IMR-90 (cell line): Measurements from ENCODE around the gene COLGALT1. TPM values are rescaled to one million over a fixed set of nuclear protein-coding genes. Genes with fewer than 3 reads are reported as not detected.

Experiments
- ATAC-seq: fragments of 200-7000 bp; cut with Tn5 transposase; 2 replicates; pipeline ENCODE4 v1.9.1; 2020; ENCODE audit warnings: low read depth, mild to moderate bottlenecking, moderate library complexity
- BruUV-seq: library from RNA; stranded (reverse); fragments of 400-500 nt; replicated peaks from 2 replicates; lab custom pipeline; 2021; lab: Mats Ljungman, UMichigan
- CTCF ChIA-PET: fragments of 300-600 bp; formaldehyde crosslinking; extraction: SDS; loops from one replicate; lab custom pipeline; 2021; ENCODE audit warnings: antibody characterized with exemption; lab: Yijun Ruan, JAX
- POLR2A ChIA-PET: fragments of 300-600 bp; sonication (Branson Sonifier 250); formaldehyde crosslinking; loops from one replicate; lab custom pipeline; 2022; ENCODE audit warnings: antibody characterized with exemption; ENCODE audit not compliant: unreplicated experiment; lab: Charles Lee
- DNase-seq: peaks from one replicate; pipeline ENCODE4 v3.0.0; 2013
- H2AFZ ChIP-seq: replicated peaks from 2 replicates; pipeline ENCODE3; 2013; ENCODE audit warnings: low read length, mild to moderate bottlenecking; ENCODE audit not compliant: poor library complexity
- H2AK5ac ChIP-seq: 2 replicates; pipeline ENCODE4 v1.6.1; 2013; ENCODE audit warnings: low read depth, low read length, inconsistent platforms
- H2AK9ac ChIP-seq: replicated peaks from 2 replicates; pipeline ENCODE3; 2013; ENCODE audit warnings: mild to moderate bottlenecking, low read depth, low read length, moderate library complexity; ENCODE audit not compliant: poor library complexity
- H2BK120ac ChIP-seq: 2 replicates; pipeline ENCODE4 v1.6.1; 2013; ENCODE audit warnings: low read depth, low read length, inconsistent platforms
- H2BK15ac ChIP-seq: 3 replicates; pipeline ENCODE4 v1.6.1; 2013; ENCODE audit warnings: low read depth, low read length, inconsistent platforms
- H2BK20ac ChIP-seq: 2 replicates; pipeline ENCODE4 v1.6.1; 2013; ENCODE audit warnings: low read depth, mild to moderate bottlenecking, inconsistent platforms, low read length, moderate library complexity
- H2BK5ac ChIP-seq: 2 replicates; pipeline ENCODE4 v1.6.1; 2013; ENCODE audit warnings: mild to moderate bottlenecking, low read depth, low read length, inconsistent platforms; ENCODE audit not compliant: poor library complexity, severe bottlenecking
- H3K14ac ChIP-seq: replicated peaks from 2 replicates; pipeline ENCODE4 v1.6.1; 2013; ENCODE audit warnings: low read depth, low read length, inconsistent platforms
- H3K18ac ChIP-seq: 2 replicates; pipeline ENCODE4 v1.6.1; 2013; ENCODE audit warnings: low read depth, low read length, control low read depth
- H3K23ac ChIP-seq: 2 replicates; pipeline ENCODE4 v1.6.1; 2013; ENCODE audit warnings: low read depth, low read length, inconsistent platforms
- H3K27ac ChIP-seq: 2 replicates; pipeline ENCODE4 v1.5.1; 2013; ENCODE audit warnings: mild to moderate bottlenecking, control low read depth, low read length; ENCODE audit not compliant: insufficient read depth
- H3K27me3 ChIP-seq: 2 replicates; pipeline ENCODE4 v1.6.1; 2013; ENCODE audit warnings: low read length; ENCODE audit not compliant: control insufficient read depth, insufficient read depth
- H3K36me3 ChIP-seq: 2 replicates; pipeline ENCODE4 v1.6.1; 2013; ENCODE audit warnings: low read length, mixed read lengths; ENCODE audit not compliant: control insufficient read depth, insufficient read depth
- H3K4ac ChIP-seq: 2 replicates; pipeline ENCODE4 v1.6.1; 2013; ENCODE audit warnings: low read depth, low read length, inconsistent platforms
- H3K4me1 ChIP-seq: 2 replicates; pipeline ENCODE4 v1.6.1; 2013; ENCODE audit warnings: low read length, mixed read lengths; ENCODE audit not compliant: control insufficient read depth, insufficient read depth
- H3K4me2 ChIP-seq: 2 replicates; pipeline ENCODE4 v1.6.1; 2013; ENCODE audit warnings: low read depth, mild to moderate bottlenecking, control low read depth, low read length, moderate library complexity
- H3K4me3 ChIP-seq: 2 replicates; pipeline ENCODE4 v1.5.1; 2013; ENCODE audit warnings: low read depth, mild to moderate bottlenecking, control low read depth, low read length, moderate library complexity; ENCODE audit not compliant: insufficient read depth
- H3K56ac ChIP-seq: 2 replicates; pipeline ENCODE4 v1.6.1; 2013; ENCODE audit warnings: low read length, inconsistent platforms; ENCODE audit not compliant: insufficient read depth; ENCODE audit errors: extremely low read depth
- H3K79me1 ChIP-seq, 2 experiments: 2 replicates each; pipeline ENCODE4 v1.6.1; 2013; ENCODE audit warnings: low read length in 2 of 2, inconsistent platforms in 1 of 2, low read depth in 1 of 2
- H3K9ac ChIP-seq: 2 replicates; pipeline ENCODE4 v1.6.1; 2013; ENCODE audit warnings: low read depth, low read length, control low read depth
- H3K9me1 ChIP-seq: 2 replicates; pipeline ENCODE4 v1.6.1; 2013; ENCODE audit warnings: low read length, inconsistent platforms; ENCODE audit not compliant: insufficient read depth
- H3K9me3 ChIP-seq: 2 replicates; pipeline ENCODE4 v1.6.1; 2013; ENCODE audit warnings: low read length; ENCODE audit not compliant: control insufficient read depth, insufficient read depth
- H4K20me1 ChIP-seq: 2 replicates; pipeline ENCODE4 v1.6.1; 2013; ENCODE audit warnings: low read length, inconsistent platforms; ENCODE audit not compliant: insufficient read depth
- H4K5ac ChIP-seq: 2 replicates; pipeline ENCODE4 v1.6.1; 2013; ENCODE audit warnings: mild to moderate bottlenecking, low read depth, low read length, control low read depth
- H4K8ac ChIP-seq, 2 experiments: 2 replicates each; pipeline ENCODE4 v1.6.1; 2013; ENCODE audit warnings: low read depth in 2 of 2, low read length in 2 of 2, control low read depth in 1 of 2, inconsistent platforms in 1 of 2
- H4K91ac ChIP-seq: 2 replicates; pipeline ENCODE4 v1.6.1; 2013; ENCODE audit warnings: low read depth, low read length, inconsistent platforms; ENCODE audit not compliant: insufficient read depth
- BHLHE40 ChIP-seq: fragments of 150-350 bp; IDR thresholded peaks from 2 replicates; pipeline ENCODE4 v1.6.1; 2016; ENCODE audit warnings: mild to moderate bottlenecking, low read depth, low read length
- CEBPB ChIP-seq: IDR thresholded peaks from 2 replicates; pipeline ENCODE4 v1.6.1; 2012; ENCODE audit warnings: low read depth, low read length, improper control_type of control experiment
- CHD1 ChIP-seq: IDR thresholded peaks from 2 replicates; pipeline ENCODE4 v1.6.1; 2012; ENCODE audit warnings: low read depth, low read length, improper control_type of control experiment
- FOS ChIP-seq: fragments of 150-350 bp; IDR thresholded peaks from 2 replicates; pipeline ENCODE4 v1.6.1; 2016; ENCODE audit warnings: low read depth, low read length
- MAFK ChIP-seq: IDR thresholded peaks from 2 replicates; pipeline ENCODE4 v1.6.1; 2012; ENCODE audit warnings: low read depth, low read length, improper control_type of control experiment
- MAZ ChIP-seq: IDR thresholded peaks from 2 replicates; pipeline ENCODE4 v1.6.1; 2012; ENCODE audit warnings: low read depth, mild to moderate bottlenecking, low read length, improper control_type of control experiment, moderate library complexity, borderline replicate concordance
- MXI1 ChIP-seq: IDR thresholded peaks from 2 replicates; pipeline ENCODE4 v1.6.1; 2012; ENCODE audit warnings: low read depth, mild to moderate bottlenecking, low read length, moderate library complexity, borderline replicate concordance
- NFE2L2 ChIP-seq: fragments of 150-350 bp; IDR thresholded peaks from 2 replicates; pipeline ENCODE4 v1.6.1; 2016; ENCODE audit warnings: low read depth, mild to moderate bottlenecking, low read length
- POLR2A ChIP-seq: IDR thresholded peaks from 2 replicates; pipeline ENCODE4 v1.6.1; 2012; ENCODE audit warnings: mild to moderate bottlenecking, low read depth, low read length
- RAD21 ChIP-seq: IDR thresholded peaks from 2 replicates; pipeline ENCODE4 v1.6.1; 2012; ENCODE audit warnings: low read length, improper control_type of control experiment
- SMC3 ChIP-seq: fragments of 150-350 bp; IDR thresholded peaks from 2 replicates; pipeline ENCODE4 v1.6.1; 2016; ENCODE audit warnings: low read depth, mild to moderate bottlenecking, antibody characterized with exemption, low read length, moderate library complexity
- dilution Hi-C: fragments of 300-500 bp; cut with HindIII; formaldehyde crosslinking; loops from one replicate; pipeline ENCODE4 v1.14.3; 2018; ENCODE audit warnings: low sequenced_read_pairs; ENCODE audit not compliant: unreplicated experiment
- in situ Hi-C: fragments of 300-500 bp; cut with MboI; formaldehyde crosslinking; loops from 3 replicates; pipeline ENCODE4 v1.14.3; 2019; ENCODE audit warnings: low sequenced_read_pairs, inconsistent platforms, mixed read lengths
- intact Hi-C: fragments of 100-400 bp; cut with micrococcal nuclease; formaldehyde crosslinking; loops from 2 replicates; pipeline ENCODE4 v1.10.0; 2022
- polyA plus RNA-seq, 3 experiments: library from polyadenylated mRNA; depleted of rRNA; stranded (reverse); fragments of >200 nt; gene quantifications; 2 replicates each; pipeline ENCODE4 v1.2.3, GENCODE V29; 2012; ENCODE audit warnings: low replicate concordance in 1 of 3
- total RNA-seq: library from RNA; depleted of rRNA; stranded (reverse); fragments of >200 nt; gene quantifications from 2 replicates; pipeline ENCODE4 v1.2.3, GENCODE V29; 2012
- TF ChIP-seq, protein P1 (sequence below): fragments of 150-350 bp; IDR thresholded peaks from 2 replicates; pipeline ENCODE4 v1.6.1; 2017; ENCODE audit warnings: mild to moderate bottlenecking, antibody characterized with exemption, low read length, low read depth

COLGALT1 gene
- total and polyA plus RNA-seq, 2 of the 4 experiments (the other 2 are of a cell fraction): 77.1 to 117 TPM

DNA sequence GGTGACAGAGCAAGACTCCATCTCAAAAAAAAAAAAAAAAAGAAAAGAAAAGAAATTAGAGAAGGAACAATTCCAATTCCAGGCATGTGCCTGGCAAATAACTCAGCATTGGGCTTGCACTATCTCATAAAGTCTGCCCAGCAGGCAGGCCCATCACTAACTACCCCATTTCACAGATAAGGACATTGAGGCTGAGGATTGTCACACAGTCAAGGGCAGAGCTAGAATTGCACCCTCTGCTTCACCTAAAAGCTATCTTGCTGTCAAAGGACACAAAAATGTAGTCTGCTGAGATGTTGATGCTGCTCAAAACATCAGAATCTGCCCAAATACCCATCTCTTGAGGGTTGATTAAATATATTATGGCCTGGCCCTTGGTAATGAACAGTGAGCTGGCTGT is 20.7 kb upstream of the COLGALT1 start:
- in situ Hi-C loops: no loop called here
- H2BK120ac ChIP-seq: no peak overlapping the region
- no peak overlapping the region for H3K4me3 ChIP-seq
- no peak overlapping the region for H3K27ac ChIP-seq
- no peak overlapping the region for H3K56ac ChIP-seq
- ChIA-PET CTCF (no interaction called here), POLR2A (no interaction called here)
- no peak overlapping the region for H3K4ac ChIP-seq
- no peak overlapping the region for H2AFZ ChIP-seq
- H2BK5ac ChIP-seq: no peak overlapping the region
- BruUV-seq: no TSS peak
- no peak overlapping the region for H2BK20ac ChIP-seq
- dilution Hi-C loops: no loop called here
- H3K9ac ChIP-seq: no peak overlapping the region
- peaks cover 7% of the 10 kb centered on the region; the same call in 1 of the 2 replicates for H3K27me3 ChIP-seq
- no peaks in the 10 kb centered on the region for H3K36me3 ChIP-seq
- peaks cover 2% of the 10 kb centered on the region; the same call in 1 of the 2 replicates for H3K9me3 ChIP-seq
- H3K14ac ChIP-seq: no peak overlapping the region
- H3K4me1 ChIP-seq: peaks cover 7% of the 10 kb centered on the region; the same call in 1 of the 2 replicates
- no peak overlapping the region for H2AK9ac ChIP-seq
- DNase-seq (no peak), ATAC-seq (no peak)
- H4K5ac ChIP-seq: no peak overlapping the region
- no peak overlapping the region for H3K4me2 ChIP-seq
- TF ChIP-seq MAFK (no peak), BHLHE40 (no peak), RAD21 (no peak), FOS (no peak), CEBPB (no peak), POLR2A (no peak), MXI1 (no peak), CHD1 (no peak), MAZ (no peak), SMC3 (no peak), NFE2L2 (no peak)
- TF ChIP-seq, protein P1, sequence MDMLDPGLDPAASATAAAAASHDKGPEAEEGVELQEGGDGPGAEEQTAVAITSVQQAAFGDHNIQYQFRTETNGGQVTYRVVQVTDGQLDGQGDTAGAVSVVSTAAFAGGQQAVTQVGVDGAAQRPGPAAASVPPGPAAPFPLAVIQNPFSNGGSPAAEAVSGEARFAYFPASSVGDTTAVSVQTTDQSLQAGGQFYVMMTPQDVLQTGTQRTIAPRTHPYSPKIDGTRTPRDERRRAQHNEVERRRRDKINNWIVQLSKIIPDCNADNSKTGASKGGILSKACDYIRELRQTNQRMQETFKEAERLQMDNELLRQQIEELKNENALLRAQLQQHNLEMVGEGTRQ: no peak
- no peak overlapping the region for H3K23ac ChIP-seq
- H4K8ac ChIP-seq: no peak overlapping the region
- no peak overlapping the region for H2BK15ac ChIP-seq
- no peak overlapping the region for H2AK5ac ChIP-seq
- no peak overlapping the region for H4K91ac ChIP-seq
- no peaks in the 10 kb centered on the region for H3K79me1 ChIP-seq
- no peak overlapping the region for H3K18ac ChIP-seq
- H4K20me1 ChIP-seq: no peaks in the 10 kb centered on the region
- peaks cover 3% of the 10 kb centered on the region; the same call in 1 of the 2 replicates for H3K9me1 ChIP-seq
- intact Hi-C loops: no loop called here
